ENCODE data around the gene CHTF18. TPM values are rescaled to one million over a fixed set of nuclear protein-coding genes. Genes with fewer than 3 reads are reported as not detected.

The CHTF18 gene
- total RNA-seq, 4 donors from 2014 or later, result 5.0 to 17.8 (median 7.3) TPM

DNA sequence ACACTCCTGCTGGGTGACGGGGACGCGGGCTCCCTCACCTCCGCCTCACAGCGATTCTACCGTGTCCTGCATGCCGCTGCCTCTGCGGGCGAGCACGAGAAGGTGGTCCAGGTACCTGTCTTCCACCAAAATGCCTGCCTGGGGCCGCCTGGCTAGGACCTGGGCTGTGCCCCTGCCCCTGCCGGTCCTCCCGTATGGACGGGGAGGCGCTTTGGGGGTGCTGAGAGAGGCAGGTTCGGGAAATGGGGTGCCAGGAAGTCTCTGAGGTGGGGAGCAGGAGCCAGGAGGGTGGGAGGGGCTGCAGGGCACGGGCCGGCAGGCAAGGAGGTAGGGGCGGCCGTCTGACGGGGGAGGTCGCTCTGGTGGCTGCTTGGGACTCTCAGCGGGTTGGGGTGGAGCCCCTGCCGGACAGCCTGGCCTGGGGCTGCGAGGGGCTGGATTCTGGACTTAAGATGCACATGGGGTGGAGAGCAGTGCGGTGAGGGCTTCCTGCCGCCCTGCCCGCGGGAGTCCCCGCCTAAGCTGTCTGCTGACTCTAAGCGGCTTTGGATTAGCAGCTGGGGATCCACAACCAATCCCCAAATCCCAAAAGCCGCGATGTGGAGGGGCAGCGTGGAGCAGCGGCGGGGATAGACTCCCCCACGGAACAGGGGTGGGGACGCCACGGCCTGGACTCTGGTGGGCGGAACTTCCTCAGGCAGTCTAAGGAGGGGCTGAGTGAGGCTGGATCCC is 5.8 kb downstream of the CHTF18 start:
- TF ChIP-seq, protein P1, sequence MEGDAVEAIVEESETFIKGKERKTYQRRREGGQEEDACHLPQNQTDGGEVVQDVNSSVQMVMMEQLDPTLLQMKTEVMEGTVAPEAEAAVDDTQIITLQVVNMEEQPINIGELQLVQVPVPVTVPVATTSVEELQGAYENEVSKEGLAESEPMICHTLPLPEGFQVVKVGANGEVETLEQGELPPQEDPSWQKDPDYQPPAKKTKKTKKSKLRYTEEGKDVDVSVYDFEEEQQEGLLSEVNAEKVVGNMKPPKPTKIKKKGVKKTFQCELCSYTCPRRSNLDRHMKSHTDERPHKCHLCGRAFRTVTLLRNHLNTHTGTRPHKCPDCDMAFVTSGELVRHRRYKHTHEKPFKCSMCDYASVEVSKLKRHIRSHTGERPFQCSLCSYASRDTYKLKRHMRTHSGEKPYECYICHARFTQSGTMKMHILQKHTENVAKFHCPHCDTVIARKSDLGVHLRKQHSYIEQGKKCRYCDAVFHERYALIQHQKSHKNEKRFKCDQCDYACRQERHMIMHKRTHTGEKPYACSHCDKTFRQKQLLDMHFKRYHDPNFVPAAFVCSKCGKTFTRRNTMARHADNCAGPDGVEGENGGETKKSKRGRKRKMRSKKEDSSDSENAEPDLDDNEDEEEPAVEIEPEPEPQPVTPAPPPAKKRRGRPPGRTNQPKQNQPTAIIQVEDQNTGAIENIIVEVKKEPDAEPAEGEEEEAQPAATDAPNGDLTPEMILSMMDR (IDR thresholded peaks at IDR 0.05), result no peak
- TF ChIP-seq POLR2A (IDR thresholded peaks at IDR 0.05), result no peak
- DNase-seq, result no peak
- 76 to 95% methylated on average over 7 to 14 of the region's 40 CpGs for WGBS, 2 donors
- H3K27me3 ChIP-seq, result peaks cover 0 to 35% (median 2%) of the 10 kb centered on the region in 4 donors
- no peaks in the 10 kb centered on the region for H3K9me3 ChIP-seq
- peaks cover 0 to 33% (median 0%) of the 10 kb centered on the region in 3 donors for H3K36me3 ChIP-seq
- no peak overlapping the region for H3K4me3 ChIP-seq
- intact Hi-C loops (cut with DNase I), result no loop called here
- H3K4me1 ChIP-seq, result peaks cover 1 to 15% (median 3%) of the 10 kb centered on the region in 3 donors
- no peak overlapping the region for H3K27ac ChIP-seq

DNA sequence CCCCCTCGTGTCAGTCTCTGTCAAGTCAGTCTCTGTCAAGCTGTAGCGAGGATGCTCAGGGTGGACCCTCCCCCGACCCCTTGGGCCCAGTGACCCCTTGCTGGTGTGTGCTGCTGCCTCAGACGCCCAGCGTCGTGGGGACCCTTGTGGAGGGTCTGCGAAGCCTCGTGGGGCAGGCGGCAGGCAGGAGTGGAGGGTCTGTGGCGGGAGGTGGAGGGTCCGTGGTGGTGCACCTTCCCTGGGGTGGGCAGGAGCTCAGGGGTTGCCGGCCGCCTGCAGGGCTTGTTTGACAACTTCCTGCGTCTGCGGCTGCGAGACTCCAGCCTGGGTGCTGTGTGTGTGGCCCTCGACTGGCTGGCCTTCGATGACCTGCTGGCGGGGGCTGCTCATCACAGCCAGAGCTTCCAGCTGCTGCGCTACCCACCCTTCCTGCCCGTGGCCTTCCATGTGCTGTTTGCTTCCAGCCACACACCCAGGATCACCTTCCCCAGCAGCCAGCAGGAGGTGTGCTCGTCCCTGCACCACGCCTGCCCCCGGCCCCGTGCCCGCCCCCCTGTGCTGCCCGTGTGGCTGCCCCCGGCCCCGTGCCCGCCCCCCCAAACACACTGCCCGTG is 6.5 kb downstream of the CHTF18 start:
- no peak overlapping the region for H3K27ac ChIP-seq
- peaks cover 0 to 33% (median 0%) of the 10 kb centered on the region in 3 donors for H3K36me3 ChIP-seq
- no peak overlapping the region for H3K4me3 ChIP-seq
- TF ChIP-seq POLR2A (IDR thresholded peaks at IDR 0.05), result no peak
- TF ChIP-seq, protein P1 (IDR thresholded peaks at IDR 0.05), result no peak
- no peaks in the 10 kb centered on the region for H3K9me3 ChIP-seq
- intact Hi-C loops (cut with DNase I), result no loop called here
- peaks cover 3 to 42% (median 5%) of the 10 kb centered on the region in 4 donors for H3K27me3 ChIP-seq
- WGBS, 2 donors, result 81% methylated on average over 11 of the region's 31 CpGs; no CpG with 5 or more reads in 1 of the 2 donors
- peaks cover 0 to 13% (median 0%) of the 10 kb centered on the region in 3 donors for H3K4me1 ChIP-seq
- DNase-seq, result no peak

DNA sequence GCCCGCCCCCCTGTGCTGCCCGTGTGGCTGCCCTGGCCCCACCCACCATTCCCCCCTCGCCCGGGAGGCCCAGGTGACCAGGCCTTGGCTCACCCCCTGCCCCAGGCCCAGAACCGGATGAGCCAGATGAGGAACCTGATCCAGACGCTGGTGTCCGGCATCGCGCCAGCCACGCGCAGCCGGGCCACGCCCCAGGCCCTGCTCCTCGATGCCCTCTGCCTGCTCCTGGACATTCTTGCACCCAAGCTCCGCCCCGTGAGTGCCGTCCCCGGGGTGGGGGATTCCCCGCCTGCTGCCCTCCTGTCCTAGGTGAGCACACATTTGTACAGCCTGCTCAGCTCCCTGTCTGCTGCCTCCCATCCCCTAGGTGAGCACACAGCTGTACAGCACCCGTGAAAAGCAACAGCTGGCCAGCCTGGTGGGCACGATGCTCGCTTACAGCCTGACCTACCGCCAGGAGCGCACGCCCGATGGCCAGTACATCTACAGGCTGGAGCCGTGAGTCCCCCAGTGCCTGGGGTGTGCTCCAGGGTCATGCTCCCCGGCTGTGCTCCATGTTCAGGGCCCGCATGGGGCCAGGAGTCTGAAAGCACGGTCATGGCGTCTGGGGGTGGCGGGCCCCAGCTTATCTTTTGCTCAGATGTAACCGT is 7.3 kb downstream of the CHTF18 start:
- no peak for DNase-seq
- TF ChIP-seq POLR2A (IDR thresholded peaks at IDR 0.05), result no peak
- TF ChIP-seq, protein P1 (IDR thresholded peaks at IDR 0.05), result no peak
- H3K27ac ChIP-seq, result no peak overlapping the region
- intact Hi-C loops (cut with DNase I), result no loop called here
- peaks cover 3 to 49% (median 12%) of the 10 kb centered on the region in 4 donors for H3K27me3 ChIP-seq
- H3K36me3 ChIP-seq, result peaks cover 0 to 31% (median 0%) of the 10 kb centered on the region in 3 donors
- WGBS, 2 donors, result no CpG with 5 or more reads among the region's 33 CpGs
- H3K9me3 ChIP-seq, result no peaks in the 10 kb centered on the region
- no peak overlapping the region for H3K4me3 ChIP-seq
- peaks cover 0 to 20% (median 0%) of the 10 kb centered on the region in 3 donors for H3K4me1 ChIP-seq

DNA sequence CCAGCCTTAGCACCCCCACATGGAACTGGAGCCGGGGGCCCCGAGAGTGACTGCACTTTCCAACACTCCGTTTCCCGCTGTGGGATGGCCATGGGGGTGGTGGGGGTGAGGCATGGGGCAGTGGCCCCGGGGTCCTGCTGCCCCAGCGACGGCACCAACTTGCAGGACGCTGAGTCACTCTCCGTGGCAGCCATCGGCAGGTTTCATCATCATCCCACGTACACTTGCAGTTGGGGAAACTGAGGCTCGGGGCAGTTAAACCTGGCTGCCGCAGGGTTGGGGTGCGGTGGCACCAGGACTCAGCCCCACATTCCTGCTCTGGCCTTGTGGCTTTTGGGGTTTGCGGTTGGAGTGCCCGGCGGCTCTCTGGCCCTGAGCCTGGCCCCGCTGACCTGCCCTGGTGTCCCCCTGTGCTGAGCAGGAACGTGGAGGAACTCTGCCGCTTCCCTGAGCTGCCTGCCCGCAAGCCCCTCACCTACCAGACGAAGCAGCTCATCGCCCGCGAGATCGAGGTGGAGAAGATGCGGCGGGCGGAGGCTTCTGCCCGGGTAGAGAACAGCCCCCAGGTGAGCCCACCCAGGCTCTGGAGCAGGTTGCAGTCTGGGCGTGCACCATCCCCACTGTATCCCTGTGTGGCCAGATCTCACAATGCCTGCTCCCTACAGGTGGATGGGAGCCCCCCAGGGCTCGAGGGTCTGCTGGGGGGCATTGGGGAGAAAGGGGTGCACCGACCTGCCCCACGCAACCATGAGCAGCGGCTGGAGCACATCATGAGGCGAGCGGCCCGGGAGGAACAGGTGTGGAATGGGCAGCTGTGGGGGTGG is 8.1 kb downstream of the CHTF18 start:
- no peak for DNase-seq
- H3K27ac ChIP-seq, result no peak overlapping the region
- H3K4me1 ChIP-seq, result peaks cover 0 to 20% (median 0%) of the 10 kb centered on the region in 3 donors
- no peaks in the 10 kb centered on the region for H3K9me3 ChIP-seq
- no peak overlapping the region for H3K4me3 ChIP-seq
- WGBS, 2 donors, result 93 to 100% methylated on average over 1 to 6 of the region's 38 CpGs
- H3K36me3 ChIP-seq, result peaks cover 0 to 23% (median 0%) of the 10 kb centered on the region in 3 donors
- TF ChIP-seq POLR2A (IDR thresholded peaks at IDR 0.05), result no peak
- TF ChIP-seq, protein P1 (IDR thresholded peaks at IDR 0.05), result no peak
- peaks cover 9 to 57% (median 19%) of the 10 kb centered on the region in 4 donors for H3K27me3 ChIP-seq
- intact Hi-C loops (cut with DNase I), result no loop called here

Data from esophagus squamous epithelium (tissue), 5 donors.